Body of pancreas (tissue), 4 donors: ENCODE results near the gene CETP. TPM values are rescaled to one million over a fixed set of nuclear protein-coding genes. Genes with fewer than 3 reads are reported as not detected.

Experiments used
- ATAC-seq: fragments of 150-250 bp; one replicate; pipeline ENCODE4 v1.9.1; 2016
- DNase-seq, 4 donors: peaks; one replicate each; pipeline ENCODE4 v3.0.0-alpha.2; 2019
- H3K27ac ChIP-seq, 4 donors: fragments of 200-600 bp; sonication (generic); 1 replicate in 3 of 4; 2 replicates in 1 of 4; pipeline versions ENCODE4 v1.5.1 to v1.6.1; 2016 to 2019; ENCODE audit warnings: mild to moderate bottlenecking in 1 of 4, mixed read lengths in 1 of 4, moderate library complexity in 1 of 4
- H3K27me3 ChIP-seq, 2 donors: fragments of 200-600 bp; sonication (generic); one replicate each; pipeline ENCODE4 v1.6.0; 2016; ENCODE audit warnings: mild to moderate bottlenecking in 1 of 2
- H3K36me3 ChIP-seq, 2 donors: fragments of 200-600 bp; sonication (generic); replicated peaks in 1 of 2; 2 replicates each; pipeline ENCODE4 v1.5.1; 2016; ENCODE audit warnings: low read depth in 2 of 2; ENCODE audit not compliant: insufficient read depth in 1 of 2
- H3K4me1 ChIP-seq: fragments of 200-600 bp; sonication (generic); one replicate; pipeline ENCODE4 v1.6.0; 2016
- H3K4me3 ChIP-seq, 2 donors: fragments of 200-600 bp; sonication (generic); 1 replicate in 1 of 2; 2 replicates in 1 of 2; pipeline ENCODE4 v1.5.1; 2016 to 2019
- H3K9me3 ChIP-seq, 3 donors: fragments of 200-600 bp; sonication (generic); 1 replicate in 2 of 3; 2 replicates in 1 of 3; pipeline ENCODE4 v1.5.1; 2016
- POLR2A ChIP-seq, 3 donors: fragments of 450-650 bp; IDR thresholded peaks; one replicate each; pipeline ENCODE4 v1.6.1; 2016; ENCODE audit warnings: antibody characterized with exemption in 3 of 3, mild to moderate bottlenecking in 2 of 3
- WGBS, 2 donors: methylation state at CpG; one replicate each; pipeline ENCODE4 v1.1.5; 2017; 5-methylcytosine and 5-hydroxymethylcytosine counted together
- intact Hi-C: fragments of 100-400 bp; cut with DNase I; formaldehyde crosslinking; loops from one replicate; pipeline ENCODE4 v1.15.1; 2023
- total RNA-seq, 2 donors: library from RNA; depleted of rRNA; stranded (reverse); fragments of >200 nt; gene quantifications; one replicate each; pipeline ENCODE4 v1.1.0, GENCODE V29; 2016
- TF ChIP-seq, protein P1 (sequence below), 7 experiments: fragments of 450-650 bp in 4 of 7; fragments of 200-600 bp in 3 of 7; sonication (generic) in 3 of 7; IDR thresholded peaks; one replicate each; pipeline ENCODE4 v1.5.1; 2016 to 2019; ENCODE audit warnings: antibody characterized with exemption in 7 of 7

Gene CETP
- total RNA-seq, 2 donors from 2014 or later = 0.66 TPM; not detected in 1

DNA sequence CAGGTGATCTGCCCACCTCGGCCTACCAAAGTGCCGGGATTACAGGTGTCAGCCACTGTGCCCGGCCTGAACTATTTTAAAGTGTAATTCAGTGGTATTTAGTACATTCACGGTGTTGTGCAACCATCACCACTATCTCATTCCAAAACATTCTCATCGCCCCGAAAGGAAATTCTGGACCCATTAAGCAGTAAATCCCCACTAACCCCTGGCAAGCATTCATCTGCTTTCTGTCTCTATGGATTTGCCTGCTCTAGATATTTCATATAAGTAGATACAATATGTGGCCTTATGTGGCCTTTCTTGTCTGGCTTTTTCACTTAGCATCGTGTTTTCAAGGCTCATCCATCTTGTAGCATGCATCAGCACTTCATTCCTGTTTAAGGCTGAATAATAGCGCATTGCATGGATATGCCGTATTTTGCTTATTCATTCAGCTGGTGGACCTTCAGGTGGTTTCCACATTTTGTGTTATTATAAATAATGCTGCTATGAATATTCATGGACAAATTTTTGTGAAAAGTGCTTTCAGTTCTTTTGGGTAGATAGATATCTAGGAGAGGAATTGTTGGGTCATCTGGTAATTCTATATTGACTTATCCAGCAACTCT lies 38.2 kb upstream of the CETP start:
- WGBS, 2 donors = 70 to 84% methylated on average over 9 of the region's 9 CpGs
- Histone ChIP-seq H3K27ac (peak overlapping the region in 3 of 4 donors; percentile 6 to 82 (median 78)), H3K9me3 (no peaks in the 10 kb centered on the region), H3K36me3 (no peaks in the 10 kb centered on the region), H3K4me3 (no peak overlapping the region), H3K27me3 (no peaks in the 10 kb centered on the region), H3K4me1 (peaks cover 55% of the 10 kb centered on the region)
- no peak for DNase-seq
- TF ChIP-seq, protein P1, sequence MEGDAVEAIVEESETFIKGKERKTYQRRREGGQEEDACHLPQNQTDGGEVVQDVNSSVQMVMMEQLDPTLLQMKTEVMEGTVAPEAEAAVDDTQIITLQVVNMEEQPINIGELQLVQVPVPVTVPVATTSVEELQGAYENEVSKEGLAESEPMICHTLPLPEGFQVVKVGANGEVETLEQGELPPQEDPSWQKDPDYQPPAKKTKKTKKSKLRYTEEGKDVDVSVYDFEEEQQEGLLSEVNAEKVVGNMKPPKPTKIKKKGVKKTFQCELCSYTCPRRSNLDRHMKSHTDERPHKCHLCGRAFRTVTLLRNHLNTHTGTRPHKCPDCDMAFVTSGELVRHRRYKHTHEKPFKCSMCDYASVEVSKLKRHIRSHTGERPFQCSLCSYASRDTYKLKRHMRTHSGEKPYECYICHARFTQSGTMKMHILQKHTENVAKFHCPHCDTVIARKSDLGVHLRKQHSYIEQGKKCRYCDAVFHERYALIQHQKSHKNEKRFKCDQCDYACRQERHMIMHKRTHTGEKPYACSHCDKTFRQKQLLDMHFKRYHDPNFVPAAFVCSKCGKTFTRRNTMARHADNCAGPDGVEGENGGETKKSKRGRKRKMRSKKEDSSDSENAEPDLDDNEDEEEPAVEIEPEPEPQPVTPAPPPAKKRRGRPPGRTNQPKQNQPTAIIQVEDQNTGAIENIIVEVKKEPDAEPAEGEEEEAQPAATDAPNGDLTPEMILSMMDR (IDR thresholded peaks at IDR 0.05) = no peak
- TF ChIP-seq POLR2A (IDR thresholded peaks at IDR 0.05) = no peak
- ATAC-seq = no peak
- intact Hi-C loops = no loop called here

DNA sequence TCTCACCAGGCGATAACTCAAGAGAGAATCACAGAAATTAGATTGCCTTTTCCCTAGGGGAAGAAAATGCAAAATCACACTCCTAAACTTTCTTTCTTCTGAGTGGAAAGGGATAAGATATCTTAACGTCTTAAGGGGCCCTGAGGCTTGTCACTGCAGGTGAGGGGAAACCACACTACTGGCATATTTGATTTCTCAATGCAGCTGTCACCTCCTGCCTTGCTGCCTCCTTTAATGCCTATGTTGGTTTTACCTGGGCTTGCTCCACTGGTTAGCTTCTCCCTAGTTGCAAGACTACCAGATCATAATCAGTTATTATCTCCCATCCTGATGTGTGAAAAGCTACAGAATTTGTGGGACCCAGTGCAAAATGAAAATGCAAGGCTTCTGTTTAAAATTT lies 34.3 kb upstream of the CETP start:
- no peak for TF ChIP-seq POLR2A (IDR thresholded peaks at IDR 0.05)
- TF ChIP-seq, protein P1 (IDR thresholded peaks at IDR 0.05) = no peak
- intact Hi-C loops = no loop called here
- Histone ChIP-seq H3K27ac (no peak overlapping the region), H3K4me1 (peaks cover 40% of the 10 kb centered on the region), H3K36me3 (no peaks in the 10 kb centered on the region), H3K27me3 (no peaks in the 10 kb centered on the region), H3K9me3 (no peaks in the 10 kb centered on the region), H3K4me3 (no peak overlapping the region)
- ATAC-seq (no peak), DNase-seq (no peak)
- WGBS, 2 donors = 57 to 77% methylated on average over 2 of the region's 2 CpGs

DNA sequence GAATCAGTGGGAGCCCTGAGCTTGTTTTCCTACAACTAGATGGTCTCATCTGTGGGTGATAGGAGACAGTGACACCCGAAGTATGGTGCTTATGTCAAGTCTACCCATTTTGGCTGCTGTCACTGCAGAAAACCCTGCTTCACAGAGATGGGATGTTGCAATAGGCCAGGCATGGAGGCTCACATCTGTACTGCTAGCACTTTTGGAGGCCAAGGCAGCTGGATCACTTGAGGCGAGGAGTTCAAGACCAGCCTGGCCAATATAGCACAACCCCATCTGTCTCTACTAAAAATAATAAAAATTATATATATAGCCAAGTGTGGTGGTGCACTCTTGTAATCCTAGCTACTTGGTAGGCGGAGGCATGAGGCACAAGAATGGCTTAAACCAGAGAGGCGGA lies 32.1 kb upstream of the CETP start:
- ATAC-seq (no peak), DNase-seq (no peak)
- H3K4me3 ChIP-seq = no peak overlapping the region
- intact Hi-C loops = no loop called here
- H3K9me3 ChIP-seq = no peaks in the 10 kb centered on the region
- H3K27me3 ChIP-seq = no peaks in the 10 kb centered on the region
- peaks cover 24% of the 10 kb centered on the region for H3K4me1 ChIP-seq
- 97 to 98% methylated on average over 4 of the region's 4 CpGs for WGBS, 2 donors
- no peaks in the 10 kb centered on the region for H3K36me3 ChIP-seq
- TF ChIP-seq, protein P1 (IDR thresholded peaks at IDR 0.05) = no peak
- TF ChIP-seq POLR2A (IDR thresholded peaks at IDR 0.05) = no peak
- H3K27ac ChIP-seq = peak overlapping the region in 3 of 4 donors; percentile 97 to 99 (median 99)

DNA sequence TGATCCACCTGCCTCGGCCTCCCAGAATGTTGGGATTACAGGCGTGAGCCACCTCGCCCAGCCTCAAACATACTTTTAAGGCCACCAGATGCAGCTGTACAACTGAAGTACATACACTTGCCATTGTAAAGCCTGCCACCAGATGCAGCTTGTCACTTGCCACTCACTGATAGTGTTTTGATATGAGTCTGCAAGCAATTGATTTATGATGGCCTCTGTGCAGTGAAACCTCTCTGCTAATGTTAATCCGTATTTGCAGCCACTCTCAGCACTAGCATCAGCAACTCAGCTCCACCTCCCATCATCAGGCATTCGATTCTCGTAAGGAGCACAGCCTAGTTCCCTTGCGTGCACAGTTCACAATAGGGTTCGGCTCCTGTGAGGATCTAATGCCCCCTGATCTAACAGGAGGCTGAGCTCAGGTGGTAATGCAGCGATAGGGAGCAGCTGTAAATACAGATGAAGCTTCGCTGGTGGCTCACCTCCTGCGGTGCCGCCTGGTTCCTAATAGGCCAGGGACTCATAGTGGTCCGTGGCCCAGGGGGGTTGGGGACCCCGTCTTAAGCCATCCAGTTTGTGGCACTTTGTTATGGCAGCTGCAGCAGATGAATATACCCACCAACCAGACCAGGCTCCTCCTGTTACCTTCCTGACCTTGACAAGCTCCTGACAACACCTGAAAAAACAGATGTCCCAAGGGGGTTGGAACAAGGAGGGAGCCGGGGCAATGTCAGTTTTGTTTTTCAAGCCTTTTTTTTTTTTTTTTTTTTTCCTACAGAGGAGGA lies 31.1 kb upstream of the CETP start:
- intact Hi-C loops = no loop called here
- H3K9me3 ChIP-seq = no peaks in the 10 kb centered on the region
- no peaks in the 10 kb centered on the region for H3K27me3 ChIP-seq
- WGBS, 2 donors = 17 to 53% methylated on average over 15 of the region's 15 CpGs
- no peak overlapping the region for H3K4me3 ChIP-seq
- peak overlapping the region; percentile 81 to 99 (median 98) for H3K27ac ChIP-seq
- H3K4me1 ChIP-seq = peaks cover 29% of the 10 kb centered on the region
- TF ChIP-seq, protein P1 (IDR thresholded peaks at IDR 0.05) = no peak
- peak in 2 of 3 donors; percentile 15 to 31 for TF ChIP-seq POLR2A (IDR thresholded peaks at IDR 0.05)
- ATAC-seq (peak; percentile 1), DNase-seq (peak; percentile 38 to 68 (median 60))
- no peaks in the 10 kb centered on the region for H3K36me3 ChIP-seq
